ENCODE data around the gene CENPO. TPM values are rescaled to one million over a fixed set of nuclear protein-coding genes. Genes with fewer than 3 reads are reported as not detected.
A peak's percentile ranks its signal among the peaks of the same experiment; 100 is the strongest.

Gene CENPO
- 10.5 TPM for polyA plus RNA-seq
- long read RNA-seq, donor 1 = 0 reads
- long read RNA-seq, donor 2, partial matches to known transcripts = 16 of 16 reads
- long read RNA-seq, donor 2, other reads (novel, unspliced or antisense) = 0 of 16 reads
- long read RNA-seq, donor 3 = 0 reads
- long read RNA-seq, donor 4 = 0 reads
- long read RNA-seq, donor 5 = 0 reads
- long read RNA-seq, donor 6, full-length matches to known transcripts = 2 of 2 reads
- long read RNA-seq, donor 6, partial matches to known transcripts = 0 of 2 reads
- long read RNA-seq, donor 6, other reads (novel, unspliced or antisense) = 0 of 2 reads
- long read RNA-seq, donor 7, partial matches to known transcripts = 0 of 1 reads
- long read RNA-seq, donor 7, other reads (novel, unspliced or antisense) = 0 of 1 reads
- long read RNA-seq, donor 8, full-length matches to known transcripts = 1 of 8 reads
- long read RNA-seq, donor 8, partial matches to known transcripts = 7 of 8 reads
- long read RNA-seq, donor 8, other reads (novel, unspliced or antisense) = 0 of 8 reads
- long read RNA-seq, donor 9 = 0 reads
- long read RNA-seq, donor 10, full-length matches to known transcripts = 1 of 1 reads
- long read RNA-seq, donor 10, partial matches to known transcripts = 0 of 1 reads
- long read RNA-seq, donor 10, other reads (novel, unspliced or antisense) = 0 of 1 reads
- long read RNA-seq, donor 11 = 0 reads

GRCh38 chr2:24792874-24793760 lies at the start of gene CENPO, which contains the start of gene PTRHD1:
CENPO (plus strand) TSS chr2:24793425; CDS start chr2:24793920, 495 bp downstream.
PTRHD1 (minus strand) TSS chr2:24793391; CDS start chr2:24793377, 14 bp downstream.
- peak; percentile 98 to 99 for DNase-seq
- Histone ChIP-seq H3K27ac (ENCODE audit: low read length) (peak within 1 kb of the TSS; percentile 89), H3K27me3 (ENCODE audit: control insufficient read depth, insufficient read depth, low read length) (no peaks in the 10 kb centered on the region), H3K4me3 (ENCODE audit: low read length) (peak within 1 kb of the TSS; percentile 70), H3K4me1 (ENCODE audit: control insufficient read depth, insufficient read depth, low read length) (peaks cover 7% of the 10 kb centered on the region), H3K36me3 (ENCODE audit: control insufficient read depth, insufficient read depth, low read length) (peaks cover 11% of the 10 kb centered on the region), H3K9me3 (ENCODE audit: control insufficient read depth, low read depth, low read length) (no peaks in the 10 kb centered on the region)
- no CpG with 5 or more reads among the region's 74 CpGs for WGBS (ENCODE audit: insufficient coverage, low lambda C conversion rate)

DNA sequence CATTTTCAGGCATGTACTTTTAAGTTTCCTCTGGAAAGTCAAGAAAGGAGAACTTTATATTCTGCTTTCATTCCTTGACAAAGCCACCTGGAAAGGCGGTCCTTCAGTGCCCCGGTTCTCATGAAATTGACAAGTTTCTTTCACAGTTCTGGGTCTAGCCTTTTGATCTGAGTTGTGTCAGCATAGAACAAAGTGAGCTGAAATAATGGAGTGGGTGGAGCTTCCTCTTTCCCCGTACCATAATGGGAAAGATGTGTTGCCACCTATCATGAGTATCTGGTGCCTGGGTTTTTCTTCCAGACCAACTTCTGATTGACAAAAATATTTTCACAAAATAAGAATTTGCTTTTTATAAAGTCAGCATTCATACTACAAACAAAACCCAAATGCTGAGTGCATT lies 49.3 kb upstream of the CENPO start:
- WGBS (ENCODE audit: insufficient coverage, low lambda C conversion rate) = no CpG with 5 or more reads among the region's 3 CpGs
- H3K27me3 ChIP-seq (ENCODE audit: control insufficient read depth, insufficient read depth, low read length) = no peaks in the 10 kb centered on the region
- H3K4me3 ChIP-seq (ENCODE audit: low read length) = no peak overlapping the region
- no peaks in the 10 kb centered on the region for H3K9me3 ChIP-seq (ENCODE audit: control insufficient read depth, low read depth, low read length)
- H3K27ac ChIP-seq (ENCODE audit: low read length) = no peak overlapping the region
- DNase-seq = no peak
- no peaks in the 10 kb centered on the region for H3K4me1 ChIP-seq (ENCODE audit: control insufficient read depth, insufficient read depth, low read length)
- H3K36me3 ChIP-seq (ENCODE audit: control insufficient read depth, insufficient read depth, low read length) = peaks cover 31% of the 10 kb centered on the region

- no CpG with 5 or more reads among the region's 1 CpG for WGBS (ENCODE audit: insufficient coverage, low lambda C conversion rate)
- no peaks in the 10 kb centered on the region for H3K27me3 ChIP-seq (ENCODE audit: control insufficient read depth, insufficient read depth, low read length)
- H3K36me3 ChIP-seq (ENCODE audit: control insufficient read depth, insufficient read depth, low read length) = peaks cover 34% of the 10 kb centered on the region
- no peaks in the 10 kb centered on the region for H3K9me3 ChIP-seq (ENCODE audit: control insufficient read depth, low read depth, low read length)
- H3K27ac ChIP-seq (ENCODE audit: low read length) = no peak overlapping the region
- no peaks in the 10 kb centered on the region for H3K4me1 ChIP-seq (ENCODE audit: control insufficient read depth, insufficient read depth, low read length)
- H3K4me3 ChIP-seq (ENCODE audit: low read length) = no peak overlapping the region
- DNase-seq = no peak
Measured at GRCh38 chr2:24744356-24744755, 48.9 kb upstream of the CENPO start.

DNA sequence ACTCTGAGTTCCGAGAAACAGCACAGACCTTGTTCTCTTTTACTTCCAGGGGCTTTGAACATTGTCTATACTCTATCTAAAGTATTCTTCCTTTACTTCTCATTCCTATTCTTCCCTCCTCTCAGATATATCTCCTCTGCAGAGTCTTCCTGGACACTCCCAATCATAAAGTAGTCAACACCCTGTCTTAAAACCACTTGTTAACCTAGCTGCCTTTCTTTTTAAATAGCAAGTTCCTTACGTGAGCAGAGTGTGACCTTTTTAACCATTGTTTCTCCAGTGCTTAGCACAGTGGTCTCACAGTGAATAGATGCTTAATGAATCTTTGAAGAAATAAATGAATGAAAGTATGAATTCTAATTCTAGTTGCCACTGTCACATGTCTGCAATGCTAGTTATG lies 47.4 kb upstream of the CENPO start:
- peaks cover 35% of the 10 kb centered on the region for H3K36me3 ChIP-seq (ENCODE audit: control insufficient read depth, insufficient read depth, low read length)
- no peaks in the 10 kb centered on the region for H3K9me3 ChIP-seq (ENCODE audit: control insufficient read depth, low read depth, low read length)
- no peak overlapping the region for H3K27ac ChIP-seq (ENCODE audit: low read length)
- no peaks in the 10 kb centered on the region for H3K4me1 ChIP-seq (ENCODE audit: control insufficient read depth, insufficient read depth, low read length)
- no peaks in the 10 kb centered on the region for H3K27me3 ChIP-seq (ENCODE audit: control insufficient read depth, insufficient read depth, low read length)
- no peak overlapping the region for H3K4me3 ChIP-seq (ENCODE audit: low read length)
- DNase-seq = no peak
- WGBS (ENCODE audit: insufficient coverage, low lambda C conversion rate) = 100% methylated on average over 1 of the region's 2 CpGs

DNA sequence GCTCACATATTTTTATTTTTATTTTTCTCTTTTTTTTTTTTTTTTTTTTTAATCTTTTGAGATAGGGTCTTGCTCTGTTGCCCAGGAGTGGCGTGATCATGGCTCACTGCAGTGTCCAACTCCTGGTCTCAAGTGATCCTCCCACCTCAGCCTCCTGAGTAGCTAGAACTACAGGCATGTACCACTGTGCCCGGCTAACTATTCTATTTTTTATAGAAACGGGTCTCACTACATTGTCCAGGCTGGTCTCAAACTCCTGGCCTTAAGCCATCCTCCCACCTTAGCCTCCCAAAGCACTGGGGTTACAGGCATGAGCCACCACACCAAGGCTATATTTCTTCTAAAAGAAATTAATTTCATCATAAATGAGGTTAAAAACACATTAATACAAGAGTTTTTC lies 45.9 kb upstream of the CENPO start:
- no CpG with 5 or more reads among the region's 3 CpGs for WGBS (ENCODE audit: insufficient coverage, low lambda C conversion rate)

DNA sequence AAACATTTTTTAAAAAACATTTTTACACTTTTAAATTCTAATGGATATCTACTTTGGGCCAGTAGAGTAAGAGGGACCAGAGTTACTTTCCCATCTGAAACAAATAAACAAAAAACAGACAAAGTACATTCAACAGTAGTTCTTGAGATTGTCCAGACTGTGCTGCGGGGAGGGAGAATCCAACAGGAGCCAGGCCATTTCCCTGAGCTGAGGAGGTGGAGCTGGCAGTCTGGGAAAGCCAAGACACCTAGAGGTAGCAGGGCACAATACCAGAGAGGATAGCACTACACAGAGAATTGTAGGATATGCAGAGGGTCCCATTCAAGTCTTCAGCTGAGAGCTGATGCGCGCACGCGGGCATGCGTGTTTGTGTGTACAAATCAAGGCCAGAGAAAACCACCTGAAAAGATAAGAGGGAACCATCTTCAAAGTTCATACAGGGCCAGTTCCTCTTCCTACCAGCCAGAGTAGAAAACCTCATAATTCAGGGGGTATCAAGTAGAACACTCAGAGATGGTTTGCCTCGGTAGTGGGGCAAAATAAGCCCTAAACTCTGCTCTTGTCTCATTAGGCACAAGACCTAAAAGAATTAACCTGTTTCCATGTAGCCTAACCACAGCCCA lies 44.0 kb upstream of the CENPO start:
- H3K27ac ChIP-seq (ENCODE audit: low read length) = no peak overlapping the region
- DNase-seq = no peak
- no peaks in the 10 kb centered on the region for H3K9me3 ChIP-seq (ENCODE audit: control insufficient read depth, low read depth, low read length)
- H3K27me3 ChIP-seq (ENCODE audit: control insufficient read depth, insufficient read depth, low read length) = no peaks in the 10 kb centered on the region
- no peaks in the 10 kb centered on the region for H3K4me1 ChIP-seq (ENCODE audit: control insufficient read depth, insufficient read depth, low read length)
- no peak overlapping the region for H3K4me3 ChIP-seq (ENCODE audit: low read length)
- H3K36me3 ChIP-seq (ENCODE audit: control insufficient read depth, insufficient read depth, low read length) = peaks cover 34% of the 10 kb centered on the region
- no CpG with 5 or more reads among the region's 7 CpGs for WGBS (ENCODE audit: insufficient coverage, low lambda C conversion rate)

More for the DNA sequence above, 45.9 kb upstream of the CENPO start:
- peaks cover 33% of the 10 kb centered on the region for H3K36me3 ChIP-seq (ENCODE audit: control insufficient read depth, insufficient read depth, low read length)
- no peaks in the 10 kb centered on the region for H3K27me3 ChIP-seq (ENCODE audit: control insufficient read depth, insufficient read depth, low read length)
- H3K4me1 ChIP-seq (ENCODE audit: control insufficient read depth, insufficient read depth, low read length) = no peaks in the 10 kb centered on the region
- no peak overlapping the region for H3K27ac ChIP-seq (ENCODE audit: low read length)
- no peak overlapping the region for H3K4me3 ChIP-seq (ENCODE audit: low read length)
- no peak for DNase-seq
- no peaks in the 10 kb centered on the region for H3K9me3 ChIP-seq (ENCODE audit: control insufficient read depth, low read depth, low read length)

GRCh38 chr2:24754985-24755705 lies 38.1 kb upstream of the CENPO start:
- WGBS (ENCODE audit: insufficient coverage, low lambda C conversion rate) = no CpG with 5 or more reads among the region's 3 CpGs
- no peaks in the 10 kb centered on the region for H3K27me3 ChIP-seq (ENCODE audit: control insufficient read depth, insufficient read depth, low read length)
- H3K4me1 ChIP-seq (ENCODE audit: control insufficient read depth, insufficient read depth, low read length) = no peaks in the 10 kb centered on the region
- H3K27ac ChIP-seq (ENCODE audit: low read length) = no peak overlapping the region
- H3K36me3 ChIP-seq (ENCODE audit: control insufficient read depth, insufficient read depth, low read length) = peaks cover 51% of the 10 kb centered on the region
- no peaks in the 10 kb centered on the region for H3K9me3 ChIP-seq (ENCODE audit: control insufficient read depth, low read depth, low read length)
- no peak overlapping the region for H3K4me3 ChIP-seq (ENCODE audit: low read length)
- no peak for DNase-seq

GRCh38 chr2:24756789-24757188 lies 36.4 kb upstream of the CENPO start:
- no peaks in the 10 kb centered on the region for H3K9me3 ChIP-seq (ENCODE audit: control insufficient read depth, low read depth, low read length)
- no peak overlapping the region for H3K27ac ChIP-seq (ENCODE audit: low read length)
- peaks cover 54% of the 10 kb centered on the region for H3K36me3 ChIP-seq (ENCODE audit: control insufficient read depth, insufficient read depth, low read length)
- no peak overlapping the region for H3K4me3 ChIP-seq (ENCODE audit: low read length)
- DNase-seq = no peak
- no peaks in the 10 kb centered on the region for H3K4me1 ChIP-seq (ENCODE audit: control insufficient read depth, insufficient read depth, low read length)
- WGBS (ENCODE audit: insufficient coverage, low lambda C conversion rate) = 86% methylated on average over 1 of the region's 1 CpG
- H3K27me3 ChIP-seq (ENCODE audit: control insufficient read depth, insufficient read depth, low read length) = no peaks in the 10 kb centered on the region

DNA sequence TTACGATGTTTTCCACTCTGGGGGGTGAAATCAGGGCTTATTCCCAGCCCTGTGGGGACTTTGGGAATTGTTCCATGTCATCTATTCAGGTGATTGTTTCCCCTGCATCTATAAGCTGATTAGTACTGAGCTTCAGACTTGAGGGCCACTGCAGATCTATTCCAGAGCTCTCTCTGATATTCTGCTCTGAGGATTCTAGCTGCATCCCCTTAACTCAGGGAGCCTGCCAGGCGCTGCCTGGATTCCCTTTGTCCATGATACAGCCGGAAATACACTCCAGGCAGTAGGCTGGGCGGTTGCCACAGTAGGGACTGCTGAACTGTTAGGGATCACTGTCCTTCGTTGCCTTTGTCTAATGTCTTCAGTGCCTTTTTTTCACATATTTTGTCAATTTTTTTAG lies 31.4 kb upstream of the CENPO start:
- Histone ChIP-seq H3K4me1 (ENCODE audit: control insufficient read depth, insufficient read depth, low read length) (no peaks in the 10 kb centered on the region), H3K36me3 (ENCODE audit: control insufficient read depth, insufficient read depth, low read length) (peaks cover 54% of the 10 kb centered on the region), H3K27ac (ENCODE audit: low read length) (no peak overlapping the region), H3K27me3 (ENCODE audit: control insufficient read depth, insufficient read depth, low read length) (no peaks in the 10 kb centered on the region), H3K4me3 (ENCODE audit: low read length) (no peak overlapping the region), H3K9me3 (ENCODE audit: control insufficient read depth, low read depth, low read length) (no peaks in the 10 kb centered on the region)
- no CpG with 5 or more reads among the region's 5 CpGs for WGBS (ENCODE audit: insufficient coverage, low lambda C conversion rate)
- no peak for DNase-seq

Measured in large intestine (tissue), 12 donors.